Stromal cell of bone marrow (primary cell): ENCODE data around the gene USP31.
"Not testable (repeated sequence)": the region's sequence is repeated elsewhere in the genome, so short reads cannot be mapped to it uniquely, and the experiment has no call there.

ENCODE experiments used
- DNase-seq: peaks from one replicate; pipeline ENCODE4 v3.0.0-alpha.2; 2012; ENCODE audit warnings: low read depth

Gene USP31

DNA sequence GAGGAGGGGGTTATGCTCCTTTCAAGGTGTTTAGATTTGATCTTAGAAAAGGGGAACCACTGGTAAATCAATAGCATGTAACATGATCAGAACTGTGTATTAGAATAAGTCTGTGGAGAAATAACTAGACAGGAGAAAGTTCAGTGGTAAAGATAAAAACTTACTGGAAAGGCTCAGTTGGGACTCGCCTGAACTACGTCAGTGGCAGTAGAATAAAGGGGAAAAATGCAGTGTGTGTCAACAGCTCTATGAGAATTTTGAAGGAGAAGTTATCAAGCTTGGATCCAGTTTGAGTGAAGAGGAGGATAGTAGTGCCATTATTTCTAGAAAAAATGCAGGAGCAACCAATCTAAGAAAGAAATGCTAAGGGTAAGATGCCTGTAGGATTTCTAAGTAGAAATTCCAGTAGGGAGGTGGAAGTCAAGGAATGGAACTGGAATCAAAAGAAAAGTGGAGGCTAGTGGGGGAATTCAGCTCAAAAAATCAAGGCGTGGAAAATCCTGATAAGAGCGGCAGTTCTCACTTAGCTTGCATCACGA, 48.2 kb downstream of the USP31 start:
- DNase-seq: no peak

GRCh38 chr16:23096450-23096849, 52.8 kb downstream of the USP31 start:
- DNase-seq: not testable (repeated sequence)

- not testable (repeated sequence) for DNase-seq
These were observed 55.1 kb downstream of the USP31 start for GRCh38 chr16:23094136-23094535.

- DNase-seq: no peak
These were observed 56.5 kb downstream of the USP31 start for GRCh38 chr16:23092801-23093117.

DNA sequence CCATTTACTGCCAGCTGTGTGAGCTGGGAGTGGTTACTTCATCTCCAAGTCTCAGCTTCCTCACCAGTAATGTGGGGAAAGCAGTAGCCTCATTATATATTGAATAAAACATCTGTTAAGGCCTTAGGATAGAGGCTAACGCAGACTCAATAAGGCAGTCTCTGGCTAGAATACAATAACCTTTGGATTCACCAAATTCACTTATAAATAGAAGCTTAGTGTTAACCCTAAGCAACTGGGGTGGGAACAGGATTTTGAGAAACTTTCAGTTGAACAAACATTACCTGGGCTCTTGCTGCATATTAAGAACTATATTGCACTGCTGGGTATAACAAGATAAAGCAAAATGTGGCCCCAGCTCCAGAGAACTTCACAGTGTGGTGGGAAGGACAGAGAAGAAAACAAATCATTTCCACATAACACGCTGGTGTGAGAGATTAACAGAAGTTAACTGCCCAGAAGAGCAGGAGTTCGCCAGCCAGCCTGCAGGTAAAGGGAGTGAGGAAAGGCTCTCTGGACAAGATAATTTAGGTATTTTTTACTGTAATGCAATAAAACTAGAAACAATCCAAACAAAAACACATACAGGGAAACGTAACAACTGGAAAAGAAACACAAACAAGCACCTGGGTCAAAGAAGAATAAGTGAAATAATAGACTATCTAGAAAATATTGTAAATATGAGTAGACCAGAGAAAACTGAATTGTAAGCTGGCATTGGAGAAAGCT, 57.0 kb downstream of the USP31 start:
- no peak for DNase-seq

GRCh38 chr16:23089111-23089510, 60.1 kb downstream of the USP31 start:
- no peak for DNase-seq

- no peak for DNase-seq
These were observed 61.2 kb downstream of the USP31 start for GRCh38 chr16:23088018-23088417.

DNA sequence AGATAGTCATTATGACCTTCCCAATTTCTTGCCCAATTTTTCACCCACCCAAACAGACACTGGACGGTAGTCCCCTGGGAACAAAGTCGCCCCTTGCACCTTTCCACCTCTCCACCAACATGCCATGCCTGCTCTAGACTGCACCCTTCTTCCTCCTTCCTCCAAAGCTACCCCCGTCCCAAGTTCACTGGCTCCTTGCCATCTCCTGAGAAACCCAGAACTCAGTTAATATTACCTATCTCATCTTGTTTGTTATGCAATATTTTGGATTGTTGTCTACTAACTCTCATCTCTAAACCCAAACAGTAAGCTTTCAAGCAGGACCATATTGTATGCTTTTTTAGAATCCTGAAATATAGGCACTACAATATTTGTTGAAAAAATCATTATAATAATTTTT, 63.3 kb downstream of the USP31 start:
- no peak for DNase-seq

DNA sequence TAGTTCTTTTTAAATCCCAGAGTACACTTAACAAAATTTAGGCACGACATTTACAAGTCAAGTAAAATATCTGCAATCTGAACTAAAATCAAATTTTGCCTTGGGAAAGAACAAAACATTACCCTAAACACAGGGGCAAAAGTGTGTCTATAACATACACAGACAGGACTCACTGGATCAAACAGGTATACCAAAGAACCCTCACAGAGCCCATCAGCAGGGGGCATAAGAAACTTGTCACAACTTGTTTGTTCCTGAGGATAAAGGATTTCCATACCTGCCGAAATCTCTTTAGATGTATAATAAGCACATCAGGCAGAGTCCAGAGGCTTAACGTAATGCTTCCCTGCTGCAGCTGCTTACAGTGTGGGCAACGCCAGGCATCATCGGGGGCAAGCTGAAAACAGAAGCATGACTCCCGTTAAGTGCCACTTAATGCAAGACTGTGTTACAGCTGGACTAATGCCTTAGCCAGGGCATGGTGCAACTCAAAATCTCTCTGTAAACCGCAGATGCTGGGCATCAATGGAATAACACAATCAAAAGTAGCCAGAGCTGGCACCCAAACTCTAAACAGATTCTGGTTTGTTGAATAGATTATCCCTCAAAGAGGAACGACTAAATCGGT, 67.0 kb downstream of the USP31 start:
- DNase-seq: no peak

DNA sequence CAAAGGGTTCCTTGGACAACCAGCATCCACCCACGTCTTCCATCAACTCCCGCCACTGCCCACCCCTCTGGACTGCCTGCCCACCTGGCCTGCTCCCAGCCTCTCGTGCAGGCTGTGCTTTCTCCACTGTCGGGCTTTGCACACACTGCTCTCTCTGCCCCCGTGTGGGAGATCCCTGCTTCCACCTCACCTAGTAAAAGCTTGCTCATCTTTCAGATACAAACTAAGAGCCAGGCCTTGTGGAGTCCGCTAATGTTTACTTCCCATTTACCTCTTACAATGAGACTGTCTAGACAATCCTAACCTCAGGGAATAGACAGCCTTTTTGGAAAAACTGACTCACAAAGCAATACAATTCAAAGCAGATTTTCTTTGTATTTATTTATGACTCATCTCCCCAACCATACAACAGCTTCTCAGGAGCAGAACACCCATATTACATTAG, 67.6 kb downstream of the USP31 start:
- peak; percentile 17 for DNase-seq

- no peak for DNase-seq
These were observed 68.5 kb downstream of the USP31 start for GRCh38 chr16:23080747-23081146.

DNA sequence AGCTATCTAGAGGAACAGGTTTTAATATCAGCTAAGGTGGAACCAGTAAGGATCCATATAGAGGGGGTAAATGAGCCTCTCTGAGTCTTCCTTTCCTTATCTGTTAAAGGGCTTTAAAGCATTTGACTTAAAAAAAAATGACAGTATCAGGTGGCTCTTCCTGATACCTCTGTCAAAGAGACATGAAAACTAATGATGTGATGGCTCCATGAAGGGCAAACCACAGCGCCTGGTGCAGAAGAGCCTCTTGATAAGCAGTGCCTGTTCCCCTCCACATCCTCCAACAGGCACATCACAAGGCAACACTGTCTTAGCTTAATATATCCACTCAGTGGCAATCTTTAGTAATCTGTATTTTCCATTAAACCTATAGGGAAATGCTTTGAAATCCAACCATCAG, 68.9 kb downstream of the USP31 start:
- no peak for DNase-seq

DNA sequence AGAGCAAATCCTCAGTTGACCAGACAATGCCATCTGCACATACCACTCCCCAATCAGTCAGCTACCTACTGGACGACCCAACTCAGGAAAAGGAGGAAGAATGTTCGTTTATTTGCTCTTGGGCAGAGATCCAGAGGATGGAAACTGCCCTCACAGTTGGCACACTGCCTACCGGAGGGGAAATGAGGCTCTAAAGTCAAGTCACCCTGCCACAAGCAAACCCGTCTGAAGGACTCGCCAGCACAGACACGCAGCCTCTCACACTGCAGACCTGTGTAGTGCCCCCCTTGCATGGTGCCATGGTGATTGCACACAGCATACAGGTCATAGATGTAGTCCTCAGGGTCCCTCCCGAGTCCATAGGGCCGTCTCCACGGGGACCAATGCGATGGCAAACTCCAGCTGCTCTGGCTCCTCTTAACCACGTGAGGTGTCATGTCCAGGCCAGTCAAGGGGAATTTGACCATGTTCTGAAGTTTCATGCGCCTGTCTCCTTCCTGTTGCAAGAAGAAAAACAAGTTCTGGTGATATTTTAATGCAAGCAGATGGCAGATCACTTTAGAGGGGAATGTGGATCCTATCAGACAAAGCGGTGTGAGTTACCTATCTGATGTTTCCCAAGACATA, 69.5 kb downstream of the USP31 start:
- DNase-seq: no peak

- DNase-seq: no peak
These were observed 74.8 kb downstream of the USP31 start for GRCh38 chr16:23074423-23074822.

DNA sequence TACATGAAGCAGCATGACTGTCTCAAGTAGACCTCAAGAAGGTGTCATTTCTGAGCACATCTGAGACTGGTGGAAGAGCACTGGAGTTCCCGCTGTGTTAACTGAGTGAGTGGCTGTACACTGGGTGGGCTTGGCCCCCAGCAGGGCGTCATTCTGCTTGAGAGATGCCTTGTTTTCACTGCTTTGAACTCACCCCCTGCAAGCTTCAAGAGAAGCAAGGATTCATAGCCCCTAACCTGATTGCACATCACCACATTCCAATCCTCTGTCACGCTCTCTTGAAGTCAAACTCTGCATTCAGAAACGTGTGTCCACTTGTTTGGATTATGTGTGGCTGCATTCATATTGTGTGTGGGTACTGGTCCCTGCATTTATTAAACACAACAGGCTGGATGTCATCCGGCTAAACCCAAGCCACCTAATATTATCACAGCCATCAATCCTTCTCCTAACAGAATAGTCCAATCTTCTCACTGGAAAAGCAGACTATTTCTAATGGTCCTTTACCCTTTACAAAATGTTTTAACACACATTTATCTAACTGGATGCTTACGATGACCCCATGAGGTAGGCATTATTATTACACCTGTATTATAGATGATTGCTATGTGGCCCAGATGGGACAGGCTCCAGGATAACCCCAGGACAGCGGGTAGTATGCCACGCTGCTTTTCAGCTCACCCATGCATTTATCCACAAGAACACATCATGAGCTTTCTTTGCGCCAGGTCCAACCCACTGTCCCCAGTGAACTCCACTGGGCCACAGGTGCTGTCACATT, 76.3 kb downstream of the USP31 start:
- no peak for DNase-seq

DNA sequence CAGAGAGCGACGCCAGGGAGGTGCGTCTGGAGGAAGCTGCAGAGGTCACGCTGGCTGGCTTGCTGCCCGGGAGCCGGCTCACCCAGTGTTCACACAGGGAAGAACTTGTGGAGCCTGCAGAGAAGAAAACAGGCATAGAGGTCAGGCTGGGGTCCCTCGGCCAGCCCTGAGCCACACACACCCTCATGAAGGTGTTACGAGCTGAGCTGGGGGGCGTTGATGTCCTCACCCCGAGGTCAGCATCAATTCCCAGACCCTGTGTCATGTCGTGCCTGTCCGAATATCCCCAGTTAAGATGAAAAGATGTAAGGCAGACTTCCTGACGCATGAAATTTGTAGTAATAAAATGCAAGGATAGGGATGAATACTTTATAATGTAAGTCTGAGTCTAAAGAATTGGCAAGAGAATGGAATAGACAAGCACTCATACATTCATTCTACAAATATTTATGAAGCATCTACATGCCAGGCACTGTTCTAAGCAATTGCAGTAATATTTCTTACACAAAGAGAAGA, 77.1 kb downstream of the USP31 start:
- DNase-seq: peak; percentile 19

DNA sequence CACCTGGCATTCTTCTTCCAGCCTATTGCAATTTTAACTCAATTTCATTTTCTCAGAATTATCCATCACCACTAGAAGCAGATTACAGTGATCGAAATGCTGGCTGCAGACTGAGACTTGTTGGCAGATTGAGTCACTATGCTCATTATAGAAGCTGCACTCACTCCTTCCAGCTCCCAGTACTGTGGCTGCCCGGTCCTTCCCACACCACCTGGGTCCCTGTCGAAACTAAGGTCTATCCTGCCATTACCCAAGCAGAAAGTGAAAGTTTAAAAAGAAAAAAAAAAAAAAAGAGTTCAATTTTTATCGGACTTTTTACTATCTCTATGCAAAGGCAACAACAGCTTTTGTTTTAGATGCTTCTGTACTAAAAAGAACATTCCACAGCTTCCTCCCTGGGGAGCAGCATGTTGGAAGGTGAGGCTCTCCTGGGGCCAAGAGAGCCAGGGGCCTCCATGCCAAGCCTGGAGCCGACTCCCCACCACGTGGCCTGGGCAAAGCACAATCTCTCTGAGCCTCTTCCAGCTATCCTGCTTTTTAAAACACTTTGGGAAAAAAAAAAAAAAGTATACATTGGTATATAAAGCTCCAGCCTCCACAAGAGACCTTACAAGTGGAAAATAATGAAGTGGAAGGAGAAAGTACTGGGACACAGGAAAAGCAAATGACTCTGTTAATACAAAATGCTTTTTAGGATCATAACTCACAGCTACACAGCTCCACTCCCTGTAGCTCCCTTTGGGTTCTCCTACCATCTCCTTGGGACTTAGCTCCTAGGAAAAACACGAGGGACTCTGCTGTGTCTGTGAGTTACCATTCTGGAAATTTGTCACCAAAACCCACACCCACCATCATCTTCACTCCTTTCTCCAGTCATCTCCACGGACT, 77.8 kb downstream of the USP31 start:
- peak; percentile 18 for DNase-seq

DNA sequence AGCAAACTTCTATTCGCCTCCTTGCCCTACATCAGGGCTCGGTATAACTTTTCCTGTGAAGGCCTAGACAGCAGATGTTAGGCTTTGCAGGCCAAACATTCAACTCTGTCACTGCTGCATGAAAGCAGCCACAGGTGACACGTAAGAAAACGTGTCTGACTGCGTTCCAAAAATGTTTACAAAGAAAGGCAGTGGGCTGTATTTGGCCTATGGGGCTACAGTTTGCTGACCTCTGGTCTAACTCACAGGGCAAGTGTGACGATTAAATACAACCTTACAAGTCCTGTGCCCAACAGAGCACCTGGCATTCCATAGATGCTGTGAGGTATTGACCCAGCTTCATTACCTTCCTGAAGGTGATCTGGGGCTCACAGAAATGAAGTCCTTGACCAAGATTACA, 79.4 kb downstream of the USP31 start:
- DNase-seq: no peak

GRCh38 chr16:23068079-23068736, 81.0 kb downstream of the USP31 start:
- no peak for DNase-seq

DNA sequence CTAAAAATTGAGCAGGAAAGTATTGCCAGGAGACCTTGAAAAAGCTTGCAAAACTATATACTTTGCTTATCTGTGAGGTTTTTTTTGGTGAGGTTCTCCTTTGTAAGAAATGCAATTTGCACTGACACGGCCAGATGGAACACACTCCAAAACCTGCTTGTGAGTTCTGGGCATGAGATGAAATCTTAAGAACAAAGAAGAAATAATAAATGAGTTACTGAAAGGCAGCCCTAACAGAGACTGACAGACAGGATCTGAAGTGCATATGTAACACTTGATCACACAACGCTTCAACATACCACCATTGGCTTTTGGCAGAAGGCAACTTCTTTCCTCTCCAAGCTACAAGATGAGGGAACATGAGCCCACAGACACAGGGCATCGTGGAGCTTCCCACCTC, 82.6 kb downstream of the USP31 start:
- no peak for DNase-seq

- peak; percentile 47 for DNase-seq
These were observed 84.6 kb downstream of the USP31 start for GRCh38 chr16:23064639-23065038.
